Fibroblast of villous mesenchyme (primary cell): Measurements from ENCODE around the gene STX18. TPM values are rescaled to one million over a fixed set of nuclear protein-coding genes. Genes with fewer than 3 reads are reported as not detected.

ENCODE experiments used
- DNase-seq: peaks from one replicate; pipeline ENCODE4 v3.0.0-alpha.2; 2010; ENCODE audit warnings: low read depth
- H3K4me3 ChIP-seq: 2 replicates; pipeline ENCODE4 v1.5.1; 2011; ENCODE audit warnings: low read depth, mild to moderate bottlenecking, low read length
- total RNA-seq: library from RNA; depleted of rRNA; stranded (reverse); fragments of >200 nt; gene quantifications from 2 replicates; pipeline ENCODE4 v1.2.3, GENCODE V29; 2012
- TF ChIP-seq, protein P1 (sequence below): IDR thresholded peaks from 2 replicates; pipeline ENCODE4 v1.5.1; 2012; ENCODE audit warnings: low read depth, mild to moderate bottlenecking, low read length; ENCODE audit not compliant: insufficient read depth

The STX18 gene
- total RNA-seq, 1 donor = 24.2 TPM

DNA sequence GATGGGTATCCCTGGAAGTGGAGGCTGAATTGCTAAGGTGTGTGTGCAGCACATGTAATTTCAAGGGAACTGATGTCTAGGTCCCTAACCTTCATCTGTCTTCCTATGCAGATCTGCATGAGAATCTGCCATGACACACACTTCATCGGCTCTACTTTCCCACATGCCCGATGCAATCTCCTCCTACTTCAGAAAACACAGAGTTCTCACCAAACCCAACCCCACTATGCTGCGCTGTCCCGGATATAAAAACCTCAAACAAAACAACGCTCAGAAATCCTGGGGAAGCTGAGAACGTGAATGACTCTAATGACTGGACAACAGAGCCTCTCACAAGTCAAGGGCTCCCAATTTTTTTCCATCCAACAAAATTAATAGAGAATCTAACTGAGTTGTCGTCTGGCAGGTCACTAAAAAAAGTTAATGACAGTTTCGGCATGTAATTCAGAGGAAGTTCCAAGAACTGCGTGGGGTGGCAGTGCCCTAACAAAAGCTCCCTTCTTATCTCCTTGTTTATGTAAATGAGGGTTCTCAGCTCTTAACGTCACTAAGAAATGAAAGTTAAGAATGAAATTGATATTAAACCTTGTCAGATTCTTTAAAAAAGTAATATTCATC is 39.0 kb downstream of the STX18 start:
- H3K4me3 ChIP-seq = peak overlapping the region; percentile 37
- peak; percentile 76 for DNase-seq
- TF ChIP-seq, protein P1, sequence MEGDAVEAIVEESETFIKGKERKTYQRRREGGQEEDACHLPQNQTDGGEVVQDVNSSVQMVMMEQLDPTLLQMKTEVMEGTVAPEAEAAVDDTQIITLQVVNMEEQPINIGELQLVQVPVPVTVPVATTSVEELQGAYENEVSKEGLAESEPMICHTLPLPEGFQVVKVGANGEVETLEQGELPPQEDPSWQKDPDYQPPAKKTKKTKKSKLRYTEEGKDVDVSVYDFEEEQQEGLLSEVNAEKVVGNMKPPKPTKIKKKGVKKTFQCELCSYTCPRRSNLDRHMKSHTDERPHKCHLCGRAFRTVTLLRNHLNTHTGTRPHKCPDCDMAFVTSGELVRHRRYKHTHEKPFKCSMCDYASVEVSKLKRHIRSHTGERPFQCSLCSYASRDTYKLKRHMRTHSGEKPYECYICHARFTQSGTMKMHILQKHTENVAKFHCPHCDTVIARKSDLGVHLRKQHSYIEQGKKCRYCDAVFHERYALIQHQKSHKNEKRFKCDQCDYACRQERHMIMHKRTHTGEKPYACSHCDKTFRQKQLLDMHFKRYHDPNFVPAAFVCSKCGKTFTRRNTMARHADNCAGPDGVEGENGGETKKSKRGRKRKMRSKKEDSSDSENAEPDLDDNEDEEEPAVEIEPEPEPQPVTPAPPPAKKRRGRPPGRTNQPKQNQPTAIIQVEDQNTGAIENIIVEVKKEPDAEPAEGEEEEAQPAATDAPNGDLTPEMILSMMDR = no peak

DNA sequence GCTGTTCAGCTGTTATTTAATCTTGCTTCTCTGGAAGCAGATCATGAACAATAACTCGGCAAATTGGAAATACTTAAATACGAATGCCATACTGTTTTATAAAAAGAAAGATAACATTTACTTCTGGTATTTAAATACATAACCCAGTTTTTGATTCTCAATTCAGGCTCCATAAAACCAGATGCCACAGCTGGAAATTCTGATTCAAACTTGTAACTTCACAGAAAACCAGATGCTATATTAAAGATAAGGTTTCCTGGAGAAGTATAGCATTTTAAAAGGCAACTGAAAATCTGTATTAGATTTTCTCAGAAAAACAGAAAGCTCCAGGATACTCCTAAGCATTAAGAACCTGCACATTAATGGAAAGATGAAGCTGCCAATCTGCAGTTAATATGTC is 40.2 kb downstream of the STX18 start:
- H3K4me3 ChIP-seq = no peak overlapping the region
- TF ChIP-seq, protein P1 = no peak
- DNase-seq = no peak

DNA sequence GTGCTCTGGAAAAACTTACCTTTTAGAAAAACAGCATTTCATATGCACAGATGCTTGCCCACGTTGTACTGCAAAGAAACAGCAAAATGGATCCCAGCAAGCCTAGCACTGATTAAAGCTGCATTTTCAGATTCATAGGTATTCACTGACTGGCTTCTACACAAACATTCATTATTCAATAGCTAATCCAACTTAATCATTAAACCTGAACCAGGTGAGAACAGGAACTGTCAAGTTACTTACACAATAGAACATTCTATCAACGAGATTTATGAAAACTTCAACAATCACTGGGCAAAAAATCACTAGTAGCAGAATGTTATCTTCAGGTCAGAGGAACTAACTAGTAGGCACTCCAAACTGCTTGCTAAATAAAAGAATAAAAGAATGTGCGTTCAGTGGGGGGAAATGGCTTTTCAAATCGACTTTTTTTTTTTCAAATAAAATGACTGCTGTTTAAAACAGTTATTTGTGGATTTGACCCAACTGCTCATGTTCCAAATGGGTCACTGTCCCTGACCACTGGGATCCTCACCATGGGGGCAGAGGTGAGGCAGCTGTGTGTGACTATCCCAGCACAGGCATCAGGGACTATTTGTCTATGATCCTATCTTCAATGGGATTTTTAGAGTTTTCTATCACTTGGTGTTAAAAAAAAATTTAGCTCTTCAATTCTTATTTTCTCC is 42.3 kb downstream of the STX18 start:
- H3K4me3 ChIP-seq = no peak overlapping the region
- TF ChIP-seq, protein P1 = no peak
- no peak for DNase-seq

DNA sequence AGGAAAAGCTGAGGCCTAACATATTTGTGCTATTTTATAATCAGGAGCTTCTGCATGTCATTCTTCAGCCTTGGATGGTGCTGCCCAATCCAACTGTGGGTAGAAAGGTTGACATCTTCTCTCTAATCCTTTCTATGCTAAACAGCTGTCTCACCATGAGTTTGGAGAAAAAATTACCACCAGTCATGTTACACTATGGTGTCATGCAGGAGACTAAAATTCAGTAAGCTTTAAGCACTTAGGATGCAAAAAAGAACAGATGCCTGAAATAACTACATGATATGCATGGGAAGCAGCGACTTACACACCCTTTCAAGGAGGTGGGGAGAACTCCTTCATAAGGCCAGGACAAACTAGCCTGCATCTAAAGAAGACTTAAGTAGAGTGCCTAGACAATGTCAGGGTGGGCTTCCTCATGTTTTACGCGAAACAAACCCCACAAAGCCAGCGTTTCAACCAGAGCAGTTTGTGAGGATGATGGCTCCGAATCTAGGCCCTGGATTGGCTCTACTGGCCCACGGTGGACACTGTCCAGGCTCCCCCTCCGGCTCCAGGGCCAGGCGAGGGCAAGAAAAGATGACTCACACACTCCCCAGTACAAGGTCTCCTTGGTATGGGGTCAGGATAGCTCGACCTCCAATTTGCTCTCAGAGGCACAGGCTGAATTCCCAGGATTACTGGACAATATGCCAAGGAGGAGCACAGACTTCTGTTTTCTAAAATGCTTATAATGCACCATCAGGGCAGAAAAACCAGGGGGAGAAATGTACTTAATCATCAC is 45.1 kb downstream of the STX18 start:
- DNase-seq = peak; percentile 76
- TF ChIP-seq, protein P1 = no peak

DNA sequence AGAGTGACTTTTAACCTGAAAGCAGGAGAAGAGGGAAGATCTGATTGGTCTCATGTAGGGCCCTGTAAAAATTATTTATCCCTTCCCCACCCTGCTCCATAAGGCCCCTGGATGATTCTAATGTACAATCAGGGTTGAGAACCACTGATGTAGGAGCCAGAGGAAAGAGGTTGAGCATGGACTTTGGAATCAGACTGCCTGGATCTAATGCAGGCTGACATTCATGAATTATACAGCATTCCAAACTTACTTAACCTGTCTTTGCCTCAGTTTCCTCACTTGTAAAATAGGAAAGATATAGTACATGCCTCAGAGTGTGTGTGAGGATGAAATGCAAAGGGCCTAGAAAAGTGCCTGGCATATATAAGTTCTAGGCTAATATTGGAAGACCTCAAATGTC is 47.0 kb downstream of the STX18 start:
- H3K4me3 ChIP-seq = no peak overlapping the region
- TF ChIP-seq, protein P1 = no peak
- no peak for DNase-seq

More for the DNA sequence above, 45.1 kb downstream of the STX18 start:
- no peak overlapping the region for H3K4me3 ChIP-seq

DNA sequence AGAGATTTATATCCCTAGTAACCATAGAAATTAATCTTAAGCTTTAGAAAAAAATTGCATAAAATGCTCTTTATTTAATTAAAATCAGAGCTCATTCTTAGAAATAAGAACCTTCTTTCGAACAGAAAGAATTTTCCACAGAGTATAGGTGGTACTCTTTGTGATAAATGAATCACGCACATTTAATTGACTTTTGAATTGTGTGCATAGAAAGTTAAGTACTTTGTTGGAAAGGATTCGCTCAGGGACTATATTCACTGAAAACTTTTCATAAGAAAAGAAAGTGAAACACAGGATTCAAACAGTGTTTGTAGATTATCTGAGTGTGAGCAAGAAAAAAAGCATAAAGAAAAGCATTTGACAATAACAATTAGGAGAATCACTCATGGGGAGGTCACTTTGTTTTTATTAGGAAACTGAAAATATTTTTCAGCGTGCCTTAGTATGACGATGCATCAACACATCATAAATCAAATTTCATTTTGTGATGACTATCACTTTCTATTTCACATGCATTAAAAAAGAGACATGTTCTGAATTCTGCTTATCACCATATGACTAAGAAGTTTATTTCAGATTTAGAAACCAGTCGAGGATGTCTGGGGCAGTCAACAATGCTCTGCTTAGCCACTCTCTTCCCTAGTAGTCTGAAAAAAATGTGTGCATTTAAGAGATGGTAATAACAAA is 49.5 kb downstream of the STX18 start:
- peak overlapping the region; percentile 49 for H3K4me3 ChIP-seq
- TF ChIP-seq, protein P1 = no peak
- DNase-seq = peak; percentile 83
